Upper lobe of left lung (tissue), 4 donors: Measurements from ENCODE around the gene CACNB2.

ENCODE experiments used
- CTCF ChIP-seq, 6 experiments: fragments of 450-650 bp in 4 of 6; fragments of 200-600 bp in 2 of 6; sonication (generic) in 2 of 6; IDR thresholded peaks; one replicate each; pipeline ENCODE4 v1.5.1; 2016 to 2019; ENCODE audit warnings: antibody characterized with exemption in 6 of 6
- POLR2AphosphoS5 ChIP-seq, 2 donors: sonication (generic); formaldehyde crosslinking; IDR thresholded peaks; one replicate each; pipeline ENCODE4 v1.5.1; 2017; ENCODE audit warnings: antibody characterized with exemption in 2 of 2

- TF ChIP-seq POLR2AphosphoS5 (IDR thresholded peaks at IDR 0.05) (no peak), CTCF (IDR thresholded peaks at IDR 0.05) (no peak)
Observed at GRCh38 chr10:18334116-18334867, 194.1 kb downstream of the CACNB2 start.
